ENCODE data around the gene TMEM178A. TPM values are rescaled to one million over a fixed set of nuclear protein-coding genes. Genes with fewer than 3 reads are reported as not detected.

Gene TMEM178A
- total RNA-seq, 2 experiments from 2014 or later = 0.25 to 0.38 TPM

- ChIA-PET POLR2A (no interaction called here), CTCF (ENCODE audit: unreplicated experiment) (no interaction called here)
- no peaks in the 10 kb centered on the region for H4K20me1 ChIP-seq (ENCODE audit: insufficient read depth, low read length)
- no peaks in the 10 kb centered on the region for H3K9me2 ChIP-seq (ENCODE audit: insufficient read depth, low read length)
- no peaks in the 10 kb centered on the region for H3K36me3 ChIP-seq (ENCODE audit: insufficient read depth, low read length)
- no TSS peak for BruUV-seq (replicated peaks)
- no peak overlapping the region for H2AFZ ChIP-seq (ENCODE audit: low read length)
- intact Hi-C loops (cut with micrococcal nuclease; ENCODE audit: unreplicated experiment) = no loop called here
- no peak overlapping the region for H3K4me3 ChIP-seq (ENCODE audit: low read depth, low read length, poor library complexity, severe bottlenecking)
- no peaks in the 10 kb centered on the region for H3K4me1 ChIP-seq (ENCODE audit: insufficient read depth, low read length, poor library complexity, severe bottlenecking)
- no peak for DNase-seq (ENCODE audit: low spot score)
- H3K27ac ChIP-seq (ENCODE audit: low read depth, low read length, poor library complexity, severe bottlenecking) = no peak overlapping the region
- TF ChIP-seq EZH2phosphoT487 (IDR thresholded peaks at IDR 0.05; ENCODE audit: borderline replicate concordance, low read depth, low read length) = no peak
- TF ChIP-seq CTCF (conservative IDR thresholded peaks at IDR 0.05; ENCODE audit: low read length) = no peak
- H3K4me2 ChIP-seq (ENCODE audit: low read length) = no peak overlapping the region
- no peaks in the 10 kb centered on the region for H3K79me2 ChIP-seq (ENCODE audit: insufficient read depth, low read depth, low read length)
- no peaks in the 10 kb centered on the region for H3K9me3 ChIP-seq (ENCODE audit: low read length)
These were observed 17.4 kb downstream of the TMEM178A start for GRCh38 chr2:39683022-39683699.

GRCh38 chr2:39684464-39684863 is 18.7 kb downstream of the TMEM178A start:
- H3K4me2 ChIP-seq (ENCODE audit: low read length) = no peak overlapping the region
- H3K36me3 ChIP-seq (ENCODE audit: insufficient read depth, low read length) = no peaks in the 10 kb centered on the region
- H3K79me2 ChIP-seq (ENCODE audit: insufficient read depth, low read depth, low read length) = no peaks in the 10 kb centered on the region
- BruUV-seq (replicated peaks) = no TSS peak
- H3K9me2 ChIP-seq (ENCODE audit: insufficient read depth, low read length) = no peaks in the 10 kb centered on the region
- H4K20me1 ChIP-seq (ENCODE audit: insufficient read depth, low read length) = no peaks in the 10 kb centered on the region
- H3K9me3 ChIP-seq (ENCODE audit: low read length) = no peaks in the 10 kb centered on the region
- no peak overlapping the region for H3K27ac ChIP-seq (ENCODE audit: low read depth, low read length, poor library complexity, severe bottlenecking)
- no peaks in the 10 kb centered on the region for H3K4me1 ChIP-seq (ENCODE audit: insufficient read depth, low read length, poor library complexity, severe bottlenecking)
- DNase-seq (ENCODE audit: low spot score) = no peak
- intact Hi-C loops (cut with micrococcal nuclease; ENCODE audit: unreplicated experiment) = no loop called here
- ChIA-PET POLR2A (no interaction called here), CTCF (ENCODE audit: unreplicated experiment) (no interaction called here)
- no peak for TF ChIP-seq EZH2phosphoT487 (IDR thresholded peaks at IDR 0.05; ENCODE audit: borderline replicate concordance, low read depth, low read length)
- no peak for TF ChIP-seq CTCF (conservative IDR thresholded peaks at IDR 0.05; ENCODE audit: low read length)
- H3K4me3 ChIP-seq (ENCODE audit: low read depth, low read length, poor library complexity, severe bottlenecking) = no peak overlapping the region
- H2AFZ ChIP-seq (ENCODE audit: low read length) = no peak overlapping the region

- Histone ChIP-seq H3K9me3 (ENCODE audit: low read length) (no peaks in the 10 kb centered on the region), H3K4me3 (ENCODE audit: low read depth, low read length, poor library complexity, severe bottlenecking) (no peak overlapping the region), H3K4me1 (ENCODE audit: insufficient read depth, low read length, poor library complexity, severe bottlenecking) (no peaks in the 10 kb centered on the region), H3K4me2 (ENCODE audit: low read length) (no peak overlapping the region), H4K20me1 (ENCODE audit: insufficient read depth, low read length) (no peaks in the 10 kb centered on the region), H2AFZ (ENCODE audit: low read length) (no peak overlapping the region), H3K79me2 (ENCODE audit: insufficient read depth, low read depth, low read length) (no peaks in the 10 kb centered on the region), H3K27ac (ENCODE audit: low read depth, low read length, poor library complexity, severe bottlenecking) (no peak overlapping the region), H3K36me3 (ENCODE audit: insufficient read depth, low read length) (no peaks in the 10 kb centered on the region), H3K9me2 (ENCODE audit: insufficient read depth, low read length) (no peaks in the 10 kb centered on the region)
- ChIA-PET POLR2A (interaction anchor here (0.5 kb wide), 1 partner anchor 14 kb away, joined by 5 read pairs; no protein-coding TSS in a partner anchor), CTCF (ENCODE audit: unreplicated experiment) (no interaction called here)
- no peak for DNase-seq (ENCODE audit: low spot score)
- TF ChIP-seq EZH2phosphoT487 (IDR thresholded peaks at IDR 0.05; ENCODE audit: borderline replicate concordance, low read depth, low read length) (no peak), CTCF (conservative IDR thresholded peaks at IDR 0.05; ENCODE audit: low read length) (no peak)
- intact Hi-C loops (cut with micrococcal nuclease; ENCODE audit: unreplicated experiment) = no loop called here
- no TSS peak for BruUV-seq (replicated peaks)
These were observed 19.4 kb downstream of the TMEM178A start for GRCh38 chr2:39685126-39685525.
